ENCODE measurements around the gene P2RX4. TPM values are rescaled to one million over a fixed set of nuclear protein-coding genes. Genes with fewer than 3 reads are reported as not detected.
"Not testable (repeated sequence)": the region's sequence is repeated elsewhere in the genome, so short reads cannot be mapped to it uniquely, and the experiment has no call there.

P2RX4 gene
- total RNA-seq, 1 experiment from 2014 or later, result 21.0 TPM

GRCh38 chr12:121282072-121282742, 72.3 kb downstream of the P2RX4 start:
- no peaks in the 10 kb centered on the region for H3K9me3 ChIP-seq (ENCODE audit: insufficient read depth, low read depth)
- H3F3A ChIP-seq (ENCODE audit: insufficient read depth, low read depth), result peaks cover 7% of the 10 kb centered on the region
- no peak overlapping the region for H3K27ac ChIP-seq
- H3K79me2 ChIP-seq (ENCODE audit: low read depth), result no peaks in the 10 kb centered on the region
- intact Hi-C loops (cut with micrococcal nuclease; ENCODE audit: unreplicated experiment), result no loop called here
- H3K27me3 ChIP-seq (ENCODE audit: insufficient read depth, low read depth), result no peaks in the 10 kb centered on the region
- no peak overlapping the region for H3K4me2 ChIP-seq
- no peaks in the 10 kb centered on the region for H3K9me2 ChIP-seq (ENCODE audit: insufficient read depth)
- peaks cover 2% of the 10 kb centered on the region for H3K4me1 ChIP-seq (replicated peaks; ENCODE audit: insufficient read depth)
- POLR2A ChIA-PET (ENCODE audit: unreplicated experiment), result no interaction called here
- no TSS peak for BruUV-seq (replicated peaks)
- H3K4me3 ChIP-seq, result no peak overlapping the region
- no peak for DNase-seq
- no peak for TF ChIP-seq EZH2 (IDR thresholded peaks at IDR 0.05; ENCODE audit: low read depth)
- no peak for TF ChIP-seq CTCF (conservative IDR thresholded peaks at IDR 0.05)
- no peaks in the 10 kb centered on the region for H4K20me1 ChIP-seq (ENCODE audit: insufficient read depth)
- CTCF ChIA-PET, result no interaction called here
- H2AFZ ChIP-seq, result no peak overlapping the region
- no peaks in the 10 kb centered on the region for H3K36me3 ChIP-seq (ENCODE audit: low read depth)

GRCh38 chr12:121282910-121283309, 73.0 kb downstream of the P2RX4 start:
- H3K36me3 ChIP-seq (ENCODE audit: low read depth); H4K20me1 ChIP-seq (ENCODE audit: insufficient read depth); H3K9me2 ChIP-seq (ENCODE audit: insufficient read depth); H3K4me2 ChIP-seq; BruUV-seq (replicated peaks); H3K27me3 ChIP-seq (ENCODE audit: insufficient read depth, low read depth); H2AFZ ChIP-seq; CTCF ChIA-PET; H3K27ac ChIP-seq; H3K4me3 ChIP-seq; DNase-seq; H3K4me1 ChIP-seq (replicated peaks; ENCODE audit: insufficient read depth); intact Hi-C loops (cut with micrococcal nuclease; ENCODE audit: unreplicated experiment); H3K9me3 ChIP-seq (ENCODE audit: insufficient read depth, low read depth); H3K79me2 ChIP-seq (ENCODE audit: low read depth); POLR2A ChIA-PET (ENCODE audit: unreplicated experiment); H3F3A ChIP-seq (ENCODE audit: insufficient read depth, low read depth): not testable (repeated sequence)

DNA sequence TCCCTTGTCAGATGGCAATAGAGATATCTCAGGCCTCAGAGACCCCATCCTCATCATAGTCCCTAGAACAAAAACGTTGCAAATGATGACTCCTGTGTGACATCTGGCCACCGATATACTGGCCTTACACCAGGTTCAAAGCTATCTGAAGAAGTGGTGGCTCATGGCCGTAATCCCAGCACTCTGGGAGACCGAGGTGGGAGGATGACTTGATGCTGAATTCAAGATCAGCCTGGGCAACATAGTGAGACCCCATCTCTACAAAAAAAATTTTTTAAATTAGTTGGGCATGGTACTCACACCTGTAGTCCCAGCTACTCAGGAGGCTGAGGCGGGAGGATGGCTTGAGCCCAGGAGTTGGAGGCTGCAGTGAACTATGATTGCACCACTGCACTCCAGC, 73.5 kb downstream of the P2RX4 start:
- H3K9me3 ChIP-seq (ENCODE audit: insufficient read depth, low read depth), result no peaks in the 10 kb centered on the region
- H3K4me3 ChIP-seq, result no peak overlapping the region
- no TSS peak for BruUV-seq (replicated peaks)
- H3K4me1 ChIP-seq (replicated peaks; ENCODE audit: insufficient read depth), result no peaks in the 10 kb centered on the region
- no peak for DNase-seq
- no peak overlapping the region for H3K27ac ChIP-seq
- no peaks in the 10 kb centered on the region for H3K9me2 ChIP-seq (ENCODE audit: insufficient read depth)
- no peak overlapping the region for H2AFZ ChIP-seq
- no peaks in the 10 kb centered on the region for H4K20me1 ChIP-seq (ENCODE audit: insufficient read depth)
- no peaks in the 10 kb centered on the region for H3K27me3 ChIP-seq (ENCODE audit: insufficient read depth, low read depth)
- ChIA-PET POLR2A (ENCODE audit: unreplicated experiment) (no interaction called here), CTCF (no interaction called here)
- H3F3A ChIP-seq (ENCODE audit: insufficient read depth, low read depth), result no peaks in the 10 kb centered on the region; the same call in 1 of the 2 replicates
- intact Hi-C loops (cut with micrococcal nuclease; ENCODE audit: unreplicated experiment), result no loop called here
- H3K79me2 ChIP-seq (ENCODE audit: low read depth), result no peaks in the 10 kb centered on the region
- no peak for TF ChIP-seq EZH2 (IDR thresholded peaks at IDR 0.05; ENCODE audit: low read depth)
- TF ChIP-seq CTCF (conservative IDR thresholded peaks at IDR 0.05), result no peak
- H3K4me2 ChIP-seq, result no peak overlapping the region
- no peaks in the 10 kb centered on the region for H3K36me3 ChIP-seq (ENCODE audit: low read depth)

Other genes starting within 250 kb of the P2RX4 start
- not detected in 2 replicates for gene HNF1A, start 231.6 kb upstream of the P2RX4 start, total RNA-seq (2021)
- gene C12orf43, start 193.6 kb upstream of the P2RX4 start, total RNA-seq (2021), result 14.7 and 14.8 TPM in 2 replicates
- 1.7 and 2.7 TPM in 2 replicates for gene OASL, start 170.9 kb upstream of the P2RX4 start, total RNA-seq (2021)
- gene P2RX7, start 77.3 kb upstream of the P2RX4 start, total RNA-seq (2021), result 2.2 and 3.2 TPM in 2 replicates
- 26.7 and 37.6 TPM in 2 replicates for gene CAMKK2, start 86.6 kb downstream of the P2RX4 start, total RNA-seq (2021)
- gene ANAPC5, start 142.3 kb downstream of the P2RX4 start, total RNA-seq (2021), result 93.6 and 101 TPM in 2 replicates
- gene RNF34, start 190.0 kb downstream of the P2RX4 start, total RNA-seq (2021), result 37.2 and 43.7 TPM in 2 replicates

Data from PC-9 (cell line).